ENCODE measurements around the gene LTO1.

DNA sequence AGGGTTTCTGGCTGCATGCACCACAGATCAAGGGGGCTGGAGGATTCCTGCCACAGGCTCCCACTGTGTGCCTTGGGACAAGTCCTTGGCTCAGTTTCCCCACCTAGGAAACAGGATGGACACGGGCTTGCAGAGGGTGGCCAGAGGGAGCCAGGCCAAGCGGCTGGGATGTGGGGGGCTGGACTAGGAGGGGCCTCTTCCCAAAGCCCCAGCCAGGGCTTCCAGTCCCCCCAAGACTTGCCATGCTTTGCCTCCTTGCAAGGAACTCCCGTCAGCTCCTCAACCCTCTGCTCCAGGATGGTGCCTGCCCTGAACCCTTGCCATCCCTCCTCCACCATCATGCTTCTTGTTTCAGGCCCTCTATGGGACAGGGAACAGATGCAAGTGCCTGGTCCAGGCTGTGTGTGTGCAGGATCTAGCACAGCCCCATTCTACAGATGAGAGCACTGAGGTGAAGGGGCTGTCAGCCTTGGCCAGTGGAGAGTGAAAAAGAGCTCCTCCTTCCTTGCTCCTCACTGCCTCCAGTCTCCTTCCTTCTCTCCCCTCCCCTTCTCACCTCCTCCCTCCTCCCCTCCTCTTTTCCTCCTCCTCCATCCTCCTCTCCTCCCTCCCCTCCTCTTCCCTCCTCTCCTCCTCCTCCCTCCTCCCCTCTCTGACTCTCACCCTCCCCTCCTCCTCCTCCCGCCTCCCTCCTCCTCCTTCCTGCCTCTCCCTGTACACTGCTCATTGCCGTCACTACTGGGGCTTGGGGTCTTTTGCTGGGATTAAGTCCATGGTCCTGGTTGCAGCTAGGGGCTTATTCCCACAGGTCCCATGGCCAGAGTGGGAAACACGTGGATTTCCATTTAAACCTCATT is 42.0 kb upstream of the LTO1 start:
- TF ChIP-seq, protein P1, sequence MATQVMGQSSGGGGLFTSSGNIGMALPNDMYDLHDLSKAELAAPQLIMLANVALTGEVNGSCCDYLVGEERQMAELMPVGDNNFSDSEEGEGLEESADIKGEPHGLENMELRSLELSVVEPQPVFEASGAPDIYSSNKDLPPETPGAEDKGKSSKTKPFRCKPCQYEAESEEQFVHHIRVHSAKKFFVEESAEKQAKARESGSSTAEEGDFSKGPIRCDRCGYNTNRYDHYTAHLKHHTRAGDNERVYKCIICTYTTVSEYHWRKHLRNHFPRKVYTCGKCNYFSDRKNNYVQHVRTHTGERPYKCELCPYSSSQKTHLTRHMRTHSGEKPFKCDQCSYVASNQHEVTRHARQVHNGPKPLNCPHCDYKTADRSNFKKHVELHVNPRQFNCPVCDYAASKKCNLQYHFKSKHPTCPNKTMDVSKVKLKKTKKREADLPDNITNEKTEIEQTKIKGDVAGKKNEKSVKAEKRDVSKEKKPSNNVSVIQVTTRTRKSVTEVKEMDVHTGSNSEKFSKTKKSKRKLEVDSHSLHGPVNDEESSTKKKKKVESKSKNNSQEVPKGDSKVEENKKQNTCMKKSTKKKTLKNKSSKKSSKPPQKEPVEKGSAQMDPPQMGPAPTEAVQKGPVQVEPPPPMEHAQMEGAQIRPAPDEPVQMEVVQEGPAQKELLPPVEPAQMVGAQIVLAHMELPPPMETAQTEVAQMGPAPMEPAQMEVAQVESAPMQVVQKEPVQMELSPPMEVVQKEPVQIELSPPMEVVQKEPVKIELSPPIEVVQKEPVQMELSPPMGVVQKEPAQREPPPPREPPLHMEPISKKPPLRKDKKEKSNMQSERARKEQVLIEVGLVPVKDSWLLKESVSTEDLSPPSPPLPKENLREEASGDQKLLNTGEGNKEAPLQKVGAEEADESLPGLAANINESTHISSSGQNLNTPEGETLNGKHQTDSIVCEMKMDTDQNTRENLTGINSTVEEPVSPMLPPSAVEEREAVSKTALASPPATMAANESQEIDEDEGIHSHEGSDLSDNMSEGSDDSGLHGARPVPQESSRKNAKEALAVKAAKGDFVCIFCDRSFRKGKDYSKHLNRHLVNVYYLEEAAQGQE (IDR thresholded peaks at IDR 0.05; ENCODE audit: low read depth, low read length): no peak
- TF ChIP-seq, protein P2, sequence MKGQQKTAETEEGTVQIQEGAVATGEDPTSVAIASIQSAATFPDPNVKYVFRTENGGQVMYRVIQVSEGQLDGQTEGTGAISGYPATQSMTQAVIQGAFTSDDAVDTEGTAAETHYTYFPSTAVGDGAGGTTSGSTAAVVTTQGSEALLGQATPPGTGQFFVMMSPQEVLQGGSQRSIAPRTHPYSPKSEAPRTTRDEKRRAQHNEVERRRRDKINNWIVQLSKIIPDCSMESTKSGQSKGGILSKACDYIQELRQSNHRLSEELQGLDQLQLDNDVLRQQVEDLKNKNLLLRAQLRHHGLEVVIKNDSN (IDR thresholded peaks at IDR 0.05; ENCODE audit: borderline replicate concordance, low read depth): no peak
- TF ChIP-seq, protein P3, sequence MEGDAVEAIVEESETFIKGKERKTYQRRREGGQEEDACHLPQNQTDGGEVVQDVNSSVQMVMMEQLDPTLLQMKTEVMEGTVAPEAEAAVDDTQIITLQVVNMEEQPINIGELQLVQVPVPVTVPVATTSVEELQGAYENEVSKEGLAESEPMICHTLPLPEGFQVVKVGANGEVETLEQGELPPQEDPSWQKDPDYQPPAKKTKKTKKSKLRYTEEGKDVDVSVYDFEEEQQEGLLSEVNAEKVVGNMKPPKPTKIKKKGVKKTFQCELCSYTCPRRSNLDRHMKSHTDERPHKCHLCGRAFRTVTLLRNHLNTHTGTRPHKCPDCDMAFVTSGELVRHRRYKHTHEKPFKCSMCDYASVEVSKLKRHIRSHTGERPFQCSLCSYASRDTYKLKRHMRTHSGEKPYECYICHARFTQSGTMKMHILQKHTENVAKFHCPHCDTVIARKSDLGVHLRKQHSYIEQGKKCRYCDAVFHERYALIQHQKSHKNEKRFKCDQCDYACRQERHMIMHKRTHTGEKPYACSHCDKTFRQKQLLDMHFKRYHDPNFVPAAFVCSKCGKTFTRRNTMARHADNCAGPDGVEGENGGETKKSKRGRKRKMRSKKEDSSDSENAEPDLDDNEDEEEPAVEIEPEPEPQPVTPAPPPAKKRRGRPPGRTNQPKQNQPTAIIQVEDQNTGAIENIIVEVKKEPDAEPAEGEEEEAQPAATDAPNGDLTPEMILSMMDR (IDR thresholded peaks at IDR 0.05): no peak
